HAP-1 (cell line): ENCODE data around the gene PAK3.

Experiments used
- DNase-seq, 2 experiments: peaks; one replicate each; pipeline ENCODE4 v3.0.0-alpha.2; 2016 to 2020; ENCODE audit warnings: low spot score in 2 of 2
- H3K27me3 ChIP-seq: fragments of 250-450 bp; sonication (Bioruptor Pico); 2 replicates; pipeline ENCODE4 v1.5.1; 2020; ENCODE audit warnings: low read depth, mild to moderate bottlenecking, moderate library complexity
- H3K36me3 ChIP-seq: fragments of 250-450 bp; sonication (Bioruptor Pico); replicated peaks from 2 replicates; pipeline ENCODE4 v1.5.1; 2020; ENCODE audit warnings: mild to moderate bottlenecking
- H3K4me1 ChIP-seq: fragments of 250-450 bp; sonication (Bioruptor Pico); 2 replicates; pipeline ENCODE4 v1.5.1; 2020; ENCODE audit warnings: mild to moderate bottlenecking
- H3K4me3 ChIP-seq: fragments of 250-450 bp; sonication (Bioruptor Pico); 2 replicates; pipeline ENCODE4 v1.5.1; 2020; ENCODE audit warnings: mild to moderate bottlenecking, moderate library complexity
- H3K9me3 ChIP-seq: fragments of 250-450 bp; sonication (Bioruptor Pico); 2 replicates; pipeline ENCODE4 v1.5.1; 2020; ENCODE audit warnings: mild to moderate bottlenecking, moderate library complexity
- in situ Hi-C: fragments of 300-500 bp; cut with MboI; formaldehyde crosslinking; loops from 3 replicates; pipeline ENCODE4 v1.14.3; 2020; ENCODE audit warnings: low sequenced_read_pairs, inconsistent platforms, mixed read lengths

PAK3 gene

DNA sequence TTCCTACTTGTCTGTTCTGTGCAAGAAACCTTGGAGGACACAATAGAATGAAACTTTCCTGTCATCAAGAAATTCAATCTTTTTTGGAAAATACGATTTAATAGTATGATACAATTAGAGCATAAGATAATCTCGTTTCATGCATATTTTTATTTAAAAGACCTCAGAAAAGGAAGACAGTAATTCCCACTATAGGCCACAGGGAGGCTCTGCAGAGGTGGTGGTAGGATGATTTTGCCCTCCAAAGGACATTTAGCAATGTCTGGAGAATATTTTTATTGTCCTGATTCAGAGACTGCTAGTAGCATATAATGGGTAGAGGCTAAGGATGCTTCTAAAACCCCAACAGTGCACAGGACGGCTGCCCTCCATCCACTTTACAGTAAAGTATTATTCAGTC lies 68.7 kb downstream of the PAK3 start:
- peak; percentile 52 to 70 for DNase-seq
- no peaks in the 10 kb centered on the region for H3K36me3 ChIP-seq
- no peak overlapping the region for H3K4me3 ChIP-seq
- no peaks in the 10 kb centered on the region for H3K27me3 ChIP-seq
- no peaks in the 10 kb centered on the region for H3K9me3 ChIP-seq
- in situ Hi-C loops, result loop anchor here (5.0 to 10.0 kb wide), 2 partner anchors 83 to 280 kb away; no protein-coding TSS in a partner anchor
- H3K4me1 ChIP-seq, result peaks cover 9% of the 10 kb centered on the region; the same call in 1 of the 2 replicates

DNA sequence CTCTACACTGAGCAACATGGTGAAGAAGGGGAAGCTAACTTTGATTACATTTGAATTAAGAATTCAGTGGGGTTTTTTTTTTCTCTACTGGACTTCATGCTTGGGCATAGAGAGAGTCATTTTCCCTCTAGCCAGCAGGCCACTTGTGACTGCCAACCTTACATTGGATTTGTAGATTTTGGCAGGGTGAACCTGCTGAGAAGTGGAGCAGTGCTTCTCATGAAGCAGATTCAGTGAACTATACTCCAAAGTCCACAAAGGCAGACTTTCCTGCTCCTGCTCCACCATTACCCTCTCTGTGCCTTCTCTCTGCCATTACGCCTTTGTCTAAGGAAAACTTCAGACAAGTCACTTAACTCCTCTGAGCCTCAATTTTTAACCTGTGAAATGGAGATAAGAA lies 69.9 kb downstream of the PAK3 start:
- H3K36me3 ChIP-seq, result no peaks in the 10 kb centered on the region
- H3K27me3 ChIP-seq, result no peaks in the 10 kb centered on the region
- no peak overlapping the region for H3K4me3 ChIP-seq
- in situ Hi-C loops, result loop anchor here (5.0 to 10.0 kb wide), 2 partner anchors 81 to 279 kb away; no protein-coding TSS in a partner anchor
- DNase-seq, result no peak
- peaks cover 9% of the 10 kb centered on the region; the same call in 1 of the 2 replicates for H3K4me1 ChIP-seq
- no peaks in the 10 kb centered on the region for H3K9me3 ChIP-seq

DNA sequence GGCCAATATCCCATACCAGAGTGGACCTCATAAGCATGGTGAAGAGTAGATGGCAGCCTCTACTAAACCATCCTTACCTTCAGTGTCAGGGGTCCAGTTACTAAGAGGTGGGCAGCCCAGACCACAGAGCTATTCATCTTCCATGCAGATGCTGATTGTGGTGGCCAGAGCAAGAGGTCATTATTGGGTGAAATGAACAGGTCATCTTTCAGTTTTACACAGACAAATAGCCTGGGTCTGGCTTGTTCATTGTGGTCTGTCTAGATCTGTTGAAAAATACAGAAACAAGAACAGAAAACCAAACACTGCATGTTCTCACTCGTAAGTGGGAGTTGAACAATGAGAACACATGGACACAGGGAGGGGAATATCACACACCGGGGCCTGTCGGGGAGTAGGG lies 71.3 kb downstream of the PAK3 start:
- in situ Hi-C loops, result loop anchor here (5.0 to 10.0 kb wide), 2 partner anchors 80 to 277 kb away; no protein-coding TSS in a partner anchor

DNA sequence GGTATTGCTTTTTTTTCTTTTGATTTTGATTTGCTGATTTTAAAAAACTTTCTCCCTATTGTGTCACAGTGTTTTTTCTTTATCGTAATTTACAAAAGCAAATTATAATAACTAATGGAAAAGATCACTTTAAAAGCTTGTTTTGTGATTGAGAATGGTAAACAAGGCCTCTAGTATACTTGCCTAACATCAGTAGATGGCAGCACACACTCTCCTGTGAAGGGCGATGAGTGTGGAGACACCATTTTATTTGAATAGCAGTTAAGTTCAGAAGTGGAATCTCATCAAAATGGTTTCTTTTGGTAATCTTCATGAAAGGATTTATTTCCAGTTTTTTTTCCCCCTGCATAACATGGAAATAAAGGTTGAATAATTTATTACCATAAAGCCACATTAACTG lies 72.3 kb downstream of the PAK3 start:
- in situ Hi-C loops, result loop anchor here (5.0 to 10.0 kb wide), 2 partner anchors 79 to 276 kb away; no protein-coding TSS in a partner anchor
- DNase-seq, result peak; percentile 65 to 85

More for the DNA sequence above, 71.3 kb downstream of the PAK3 start:
- no peak for DNase-seq
- no peaks in the 10 kb centered on the region for H3K27me3 ChIP-seq
- no peaks in the 10 kb centered on the region for H3K9me3 ChIP-seq
- no peaks in the 10 kb centered on the region for H3K36me3 ChIP-seq
- H3K4me1 ChIP-seq, result peaks cover 9% of the 10 kb centered on the region; the same call in 1 of the 2 replicates
- H3K4me3 ChIP-seq, result no peak overlapping the region

DNA sequence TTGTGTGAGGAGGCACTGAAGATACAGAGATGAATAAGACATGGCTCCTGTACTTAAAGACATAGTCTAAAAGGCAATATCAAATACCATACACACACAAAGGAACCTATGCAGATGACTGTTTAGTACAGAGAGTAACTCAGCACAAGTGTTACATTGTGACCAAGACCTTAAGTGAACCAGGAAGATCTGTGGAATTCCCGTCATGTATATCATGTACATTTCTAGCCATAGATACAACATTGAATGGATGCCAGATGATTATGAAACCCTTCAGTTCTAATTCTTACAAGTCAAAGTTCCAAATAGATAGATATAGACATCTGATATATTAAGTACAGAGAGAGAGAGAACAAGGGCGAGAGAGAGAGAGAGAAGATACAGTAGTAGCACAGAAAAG lies 73.2 kb downstream of the PAK3 start:
- H3K36me3 ChIP-seq, result no peaks in the 10 kb centered on the region
- no peak for DNase-seq
- in situ Hi-C loops, result loop anchor here (5.0 to 10.0 kb wide), 2 partner anchors 78 to 276 kb away; no protein-coding TSS in a partner anchor
- H3K4me1 ChIP-seq, result peaks cover 9% of the 10 kb centered on the region; the same call in 1 of the 2 replicates
- no peak overlapping the region for H3K4me3 ChIP-seq
- H3K27me3 ChIP-seq, result no peaks in the 10 kb centered on the region
- H3K9me3 ChIP-seq, result no peaks in the 10 kb centered on the region

More for the DNA sequence above, 72.3 kb downstream of the PAK3 start:
- Histone ChIP-seq H3K4me1 (peaks cover 9% of the 10 kb centered on the region; the same call in 1 of the 2 replicates), H3K9me3 (no peaks in the 10 kb centered on the region), H3K36me3 (no peaks in the 10 kb centered on the region), H3K27me3 (no peaks in the 10 kb centered on the region), H3K4me3 (no peak overlapping the region)

DNA sequence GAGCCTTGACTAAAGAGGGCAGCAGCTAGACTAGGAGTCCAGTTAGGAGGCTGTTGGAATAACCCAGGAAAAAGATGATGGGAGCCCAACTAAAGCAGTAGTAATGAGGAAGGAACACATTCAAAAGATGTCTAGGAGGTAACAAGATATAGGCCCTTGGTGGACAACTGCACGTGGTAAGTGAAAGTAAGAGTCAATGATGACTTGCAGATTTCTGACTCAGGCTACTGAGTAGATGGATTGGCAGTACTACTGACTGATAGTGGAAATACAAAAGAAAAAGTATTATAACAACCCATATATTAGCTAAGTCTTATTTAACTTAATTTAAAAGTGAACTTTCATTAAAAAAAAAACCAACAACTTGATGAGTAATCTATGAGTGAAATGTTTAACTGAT lies 74.0 kb downstream of the PAK3 start:
- H3K4me1 ChIP-seq, result peaks cover 11% of the 10 kb centered on the region; the same call in 1 of the 2 replicates
- no peaks in the 10 kb centered on the region for H3K36me3 ChIP-seq
- in situ Hi-C loops, result no loop called here
- H3K4me3 ChIP-seq, result no peak overlapping the region
- H3K9me3 ChIP-seq, result no peaks in the 10 kb centered on the region
- no peak for DNase-seq
- no peaks in the 10 kb centered on the region for H3K27me3 ChIP-seq

DNA sequence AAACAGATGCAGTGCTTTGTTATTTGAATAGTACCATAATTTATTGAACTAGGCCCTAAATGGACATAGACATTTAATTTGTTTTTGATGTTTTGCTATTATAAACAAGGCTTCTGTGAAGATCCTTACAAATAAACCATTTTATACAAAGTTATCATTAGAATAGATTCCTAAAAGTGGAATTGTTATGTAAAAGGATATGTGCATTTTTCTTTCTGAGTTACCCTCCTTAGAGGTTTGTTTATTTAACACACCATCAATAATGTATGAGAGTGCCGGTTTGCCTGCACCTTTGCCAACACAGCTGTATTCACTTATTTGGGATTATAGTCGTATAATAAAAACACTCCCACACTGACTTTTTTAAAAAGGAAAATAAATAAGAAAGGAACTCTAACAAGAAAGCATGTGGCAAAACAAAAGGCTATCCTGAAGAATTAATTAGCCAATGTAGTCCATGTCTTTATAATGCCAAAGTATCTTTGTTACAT lies 84.8 kb downstream of the PAK3 start:
- in situ Hi-C loops, result no loop called here

DNA sequence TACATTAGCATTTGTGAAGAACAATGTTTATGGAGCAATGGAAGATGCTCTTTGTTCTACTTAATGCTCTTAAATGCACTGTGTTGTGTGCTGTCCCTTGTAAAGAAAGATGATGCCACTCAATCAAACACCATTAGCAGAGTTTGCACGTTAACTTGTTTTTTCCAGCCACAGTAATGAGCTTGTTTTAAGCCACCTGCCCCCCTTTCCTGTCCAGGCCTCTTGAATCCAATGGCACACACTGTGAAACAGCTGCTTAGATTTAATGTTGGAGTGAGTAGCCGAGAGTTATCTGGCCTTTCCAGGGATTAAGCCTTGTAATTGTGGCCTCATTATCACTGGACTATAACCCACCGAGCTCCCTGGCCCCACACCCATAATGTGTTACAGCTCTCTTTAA lies 86.0 kb downstream of the PAK3 start:
- no peak overlapping the region for H3K4me3 ChIP-seq
- peak; percentile 87 to 100 for DNase-seq
- H3K36me3 ChIP-seq, result no peaks in the 10 kb centered on the region
- H3K27me3 ChIP-seq, result no peaks in the 10 kb centered on the region
- H3K4me1 ChIP-seq, result peaks cover 60% of the 10 kb centered on the region
- in situ Hi-C loops, result no loop called here
- H3K9me3 ChIP-seq, result no peaks in the 10 kb centered on the region

More for the DNA sequence above, 84.8 kb downstream of the PAK3 start:
- Histone ChIP-seq H3K4me3 (no peak overlapping the region), H3K9me3 (no peaks in the 10 kb centered on the region), H3K4me1 (peaks cover 62% of the 10 kb centered on the region), H3K36me3 (no peaks in the 10 kb centered on the region), H3K27me3 (no peaks in the 10 kb centered on the region)
- DNase-seq, result peak; percentile 73 to 98

DNA sequence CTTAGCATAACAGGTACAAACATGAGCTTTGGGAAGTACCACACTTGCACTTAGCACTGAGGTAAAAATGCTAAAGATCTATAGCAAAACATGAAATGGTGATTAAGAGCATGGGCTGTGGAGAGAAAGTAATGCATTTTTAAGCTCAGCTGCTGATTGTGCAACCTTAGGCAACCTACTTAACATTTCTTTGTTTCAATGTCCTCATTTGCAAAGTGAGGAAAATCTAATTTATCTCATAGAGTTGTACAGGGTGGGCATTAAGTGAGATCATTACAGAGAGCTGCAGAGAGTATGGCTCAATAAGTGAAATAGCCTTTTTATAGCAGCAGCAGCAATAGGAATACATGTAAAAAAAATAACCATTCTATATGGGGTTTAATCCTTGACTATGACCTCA lies 87.0 kb downstream of the PAK3 start:
- in situ Hi-C loops, result no loop called here
- peaks cover 50% of the 10 kb centered on the region for H3K4me1 ChIP-seq
- no peak for DNase-seq
- no peaks in the 10 kb centered on the region for H3K9me3 ChIP-seq
- no peaks in the 10 kb centered on the region for H3K36me3 ChIP-seq
- H3K27me3 ChIP-seq, result no peaks in the 10 kb centered on the region
- no peak overlapping the region for H3K4me3 ChIP-seq

DNA sequence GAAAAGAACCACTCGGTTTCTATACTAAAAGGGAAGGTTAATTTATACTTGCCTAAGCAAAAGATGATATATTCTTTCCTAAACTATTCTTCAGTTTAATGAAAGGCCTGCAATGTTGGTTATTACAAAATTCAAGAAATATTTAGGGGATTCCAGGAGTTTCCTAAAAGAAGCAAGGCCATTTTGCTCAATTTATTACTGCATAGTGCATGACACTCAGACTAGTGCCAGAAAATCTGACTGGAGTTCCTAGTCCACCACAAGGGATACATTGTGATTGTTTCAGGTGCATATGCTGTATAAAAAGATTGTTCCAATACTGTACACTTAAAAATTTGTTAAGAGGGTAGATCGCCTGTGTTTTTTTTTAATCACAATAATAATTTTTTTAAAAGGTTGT lies 95.6 kb downstream of the PAK3 start:
- no peaks in the 10 kb centered on the region for H3K27me3 ChIP-seq
- in situ Hi-C loops, result no loop called here
- H3K9me3 ChIP-seq, result no peaks in the 10 kb centered on the region
- no peak overlapping the region for H3K4me3 ChIP-seq
- peaks cover 12% of the 10 kb centered on the region for H3K4me1 ChIP-seq
- DNase-seq, result no peak
- H3K36me3 ChIP-seq, result no peaks in the 10 kb centered on the region

DNA sequence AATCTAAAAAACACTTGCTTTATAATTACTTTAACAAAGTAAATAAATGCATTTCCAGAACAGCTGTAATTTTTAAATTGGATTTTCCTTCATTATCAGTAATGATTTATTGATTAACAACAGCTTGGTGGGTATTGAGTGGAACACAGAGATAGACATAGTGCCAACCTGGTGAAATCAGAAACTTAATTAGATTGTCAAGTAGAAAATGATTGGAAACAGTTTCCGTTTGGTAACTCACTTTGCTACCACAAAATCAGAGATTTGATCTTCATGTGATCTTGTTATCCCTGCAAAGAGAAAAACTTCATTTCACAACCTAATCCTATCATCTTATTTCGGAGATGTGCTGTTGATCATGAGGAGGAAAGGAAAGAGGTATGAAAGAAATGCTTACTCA lies 103.5 kb downstream of the PAK3 start:
- H3K9me3 ChIP-seq, result no peaks in the 10 kb centered on the region

DNA sequence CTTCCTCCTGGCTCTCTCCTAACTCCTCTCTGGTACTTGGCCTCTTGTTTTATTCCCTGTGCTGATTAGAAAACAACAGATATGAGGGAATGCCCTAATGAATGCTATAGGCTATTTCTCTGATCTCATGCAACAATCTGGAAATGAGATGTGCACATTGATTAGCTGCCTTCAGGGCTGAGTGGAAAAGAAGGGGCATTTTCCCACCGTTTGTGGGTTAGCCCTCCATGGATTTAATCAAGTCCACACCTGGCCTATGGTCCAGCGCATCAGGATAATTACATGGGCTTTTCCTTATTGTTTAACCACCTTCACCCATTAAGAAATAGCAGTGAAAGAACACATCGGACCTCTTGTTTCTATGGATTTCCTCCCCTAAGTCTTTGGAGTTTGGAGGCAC lies 104.3 kb downstream of the PAK3 start:
- Histone ChIP-seq H3K4me1 (peaks cover 22% of the 10 kb centered on the region), H3K9me3 (no peaks in the 10 kb centered on the region), H3K36me3 (no peaks in the 10 kb centered on the region), H3K27me3 (no peaks in the 10 kb centered on the region), H3K4me3 (no peak overlapping the region)
- in situ Hi-C loops, result no loop called here
- no peak for DNase-seq

More for the DNA sequence above, 103.5 kb downstream of the PAK3 start:
- H3K4me3 ChIP-seq, result no peak overlapping the region
- no peak for DNase-seq
- no peaks in the 10 kb centered on the region for H3K27me3 ChIP-seq
- in situ Hi-C loops, result no loop called here
- H3K4me1 ChIP-seq, result peaks cover 22% of the 10 kb centered on the region
- H3K36me3 ChIP-seq, result no peaks in the 10 kb centered on the region

DNA sequence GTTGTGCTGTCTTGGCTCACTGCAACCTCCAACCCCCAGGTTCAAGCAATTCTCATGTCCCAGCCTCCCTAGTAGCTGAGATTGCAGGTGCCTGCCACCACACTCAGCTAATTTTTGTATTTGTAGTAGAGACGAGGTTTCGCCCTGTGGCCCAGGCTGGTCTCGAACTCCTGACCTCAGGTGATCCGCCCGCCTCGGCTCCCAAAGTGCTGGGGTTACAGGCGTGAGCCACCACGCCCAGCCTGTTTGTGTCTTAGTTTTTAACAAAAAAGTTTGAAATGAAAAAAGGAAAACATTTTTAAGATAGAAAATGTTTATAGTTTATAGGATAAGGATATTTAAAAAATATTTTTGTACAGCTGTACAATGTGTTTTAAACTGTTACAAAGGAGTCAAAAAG lies 111.9 kb downstream of the PAK3 start:
- Histone ChIP-seq H3K36me3 (no peaks in the 10 kb centered on the region), H3K27me3 (no peaks in the 10 kb centered on the region), H3K4me1 (peaks cover 23% of the 10 kb centered on the region), H3K9me3 (no peaks in the 10 kb centered on the region), H3K4me3 (no peak overlapping the region)
- in situ Hi-C loops, result no loop called here
- no peak for DNase-seq

DNA sequence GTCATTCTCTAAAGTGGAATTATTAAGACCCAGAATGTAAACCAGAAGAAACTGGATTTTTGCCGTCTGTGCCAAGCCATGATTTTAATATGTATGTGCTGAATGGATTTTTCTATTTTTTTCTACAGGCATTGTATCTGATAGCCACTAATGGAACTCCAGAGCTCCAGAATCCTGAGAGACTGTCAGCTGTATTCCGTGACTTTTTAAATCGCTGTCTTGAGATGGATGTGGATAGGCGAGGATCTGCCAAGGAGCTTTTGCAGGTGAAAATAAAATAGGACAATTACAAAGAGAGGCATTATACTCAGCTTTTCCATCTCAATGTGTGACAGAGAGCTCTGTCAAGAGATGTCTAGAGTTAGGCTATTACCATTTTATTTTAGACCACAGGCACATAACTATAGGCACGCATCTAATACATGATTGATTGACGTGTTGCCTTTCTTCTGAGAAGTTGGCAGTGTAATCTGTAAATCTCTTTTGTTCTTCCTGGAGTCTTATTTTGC lies 120.4 kb downstream of the PAK3 start:
- DNase-seq, result peak; percentile 43 to 93
- in situ Hi-C loops, result no loop called here
- Histone ChIP-seq H3K9me3 (no peaks in the 10 kb centered on the region), H3K36me3 (no peaks in the 10 kb centered on the region), H3K4me1 (peaks cover 81% of the 10 kb centered on the region), H3K27me3 (no peaks in the 10 kb centered on the region), H3K4me3 (no peak overlapping the region)
